Suprapubic skin (tissue), 4 donors: ENCODE data around the gene PPP2R3B.

ENCODE experiments used
- CTCF ChIP-seq, 2 donors: fragments of 200-600 bp in 1 of 2; fragments of 450-650 bp in 1 of 2; sonication (generic) in 1 of 2; IDR thresholded peaks; one replicate each; pipeline ENCODE4 v1.5.1; 2016 to 2019; ENCODE audit warnings: antibody characterized with exemption in 2 of 2, mild to moderate bottlenecking in 1 of 2, moderate library complexity in 1 of 2
- EP300 ChIP-seq: sonication (generic); formaldehyde crosslinking; IDR thresholded peaks from one replicate; pipeline ENCODE4 v1.6.1; 2017; ENCODE audit warnings: antibody characterized with exemption
- POLR2A ChIP-seq, 2 donors: fragments of 450-650 bp; IDR thresholded peaks; one replicate each; pipeline ENCODE4 v1.6.1; 2017; ENCODE audit warnings: antibody characterized with exemption in 2 of 2, mild to moderate bottlenecking in 2 of 2, moderate library complexity in 2 of 2
- POLR2AphosphoS5 ChIP-seq, 3 donors: sonication (generic); formaldehyde crosslinking; IDR thresholded peaks; one replicate each; pipeline ENCODE4 v1.6.1; 2017; ENCODE audit warnings: antibody characterized with exemption in 3 of 3

GRCh38 chrX:350148-350533, 36.6 kb downstream of the PPP2R3B start:
- TF ChIP-seq POLR2A (IDR thresholded peaks at IDR 0.05) (no peak), CTCF (IDR thresholded peaks at IDR 0.05) (no peak), EP300 (no peak), POLR2AphosphoS5 (IDR thresholded peaks at IDR 0.05) (no peak)
